OCI-LY7 (cell line): ENCODE data around the gene PELI2.

Source experiments
- EZH2phosphoT487 ChIP-seq: fragments of 200-600 bp; sonication (generic); IDR thresholded peaks from 2 replicates; pipeline ENCODE4 v1.6.1; 2018; ENCODE audit warnings: low read depth, borderline replicate concordance, mild to moderate bottlenecking, mixed run types, antibody characterized with exemption, low read length, moderate library complexity, mixed read lengths
- TF ChIP-seq, protein P1 (sequence below): fragments of 200-600 bp; sonication (generic); conservative IDR thresholded peaks from 2 replicates; pipeline ENCODE4 v1.5.1; 2014; ENCODE audit warnings: mild to moderate bottlenecking, antibody characterized with exemption, low read length, moderate library complexity, mixed read lengths

DNA sequence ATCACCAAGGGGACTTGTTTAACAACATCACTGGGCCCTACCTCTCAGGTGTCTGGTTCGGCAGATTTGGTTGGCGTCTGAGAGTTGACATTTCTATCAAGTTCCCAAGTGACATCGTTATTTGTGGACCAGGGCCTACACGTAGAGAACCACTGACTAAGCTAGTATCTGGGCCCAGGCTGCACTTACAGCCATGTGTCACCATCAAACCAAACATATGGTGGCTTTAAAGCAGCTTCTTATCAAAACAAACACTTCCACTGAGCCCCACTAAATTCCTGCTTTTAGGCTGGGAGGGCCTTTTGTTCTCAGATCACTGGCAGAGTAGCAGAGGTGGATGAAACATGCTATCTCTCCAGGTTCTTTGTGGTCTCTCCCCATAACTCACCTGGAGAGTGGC is 220.5 kb downstream of the PELI2 start:
- TF ChIP-seq, protein P1, sequence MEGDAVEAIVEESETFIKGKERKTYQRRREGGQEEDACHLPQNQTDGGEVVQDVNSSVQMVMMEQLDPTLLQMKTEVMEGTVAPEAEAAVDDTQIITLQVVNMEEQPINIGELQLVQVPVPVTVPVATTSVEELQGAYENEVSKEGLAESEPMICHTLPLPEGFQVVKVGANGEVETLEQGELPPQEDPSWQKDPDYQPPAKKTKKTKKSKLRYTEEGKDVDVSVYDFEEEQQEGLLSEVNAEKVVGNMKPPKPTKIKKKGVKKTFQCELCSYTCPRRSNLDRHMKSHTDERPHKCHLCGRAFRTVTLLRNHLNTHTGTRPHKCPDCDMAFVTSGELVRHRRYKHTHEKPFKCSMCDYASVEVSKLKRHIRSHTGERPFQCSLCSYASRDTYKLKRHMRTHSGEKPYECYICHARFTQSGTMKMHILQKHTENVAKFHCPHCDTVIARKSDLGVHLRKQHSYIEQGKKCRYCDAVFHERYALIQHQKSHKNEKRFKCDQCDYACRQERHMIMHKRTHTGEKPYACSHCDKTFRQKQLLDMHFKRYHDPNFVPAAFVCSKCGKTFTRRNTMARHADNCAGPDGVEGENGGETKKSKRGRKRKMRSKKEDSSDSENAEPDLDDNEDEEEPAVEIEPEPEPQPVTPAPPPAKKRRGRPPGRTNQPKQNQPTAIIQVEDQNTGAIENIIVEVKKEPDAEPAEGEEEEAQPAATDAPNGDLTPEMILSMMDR: no peak
- no peak for TF ChIP-seq EZH2phosphoT487
